Activated gamma-delta T cell treated with Interleukin-2 at 50 U/mL for 16 hours (primary cell): ENCODE measurements around the gene EPB41.
"Not testable (repeated sequence)": the region's sequence is repeated elsewhere in the genome, so short reads cannot be mapped to it uniquely, and the experiment has no call there.

Experiments used
- DNase-seq: peaks from one replicate; pipeline ENCODE4 v3.0.0-alpha.2; 2020

Gene EPB41

GRCh38 chr1:28927648-28928313, 13.4 kb downstream of the EPB41 start:
- DNase-seq: no peak

- DNase-seq: no peak
Measured at GRCh38 chr1:28928314-28928941, 14.1 kb downstream of the EPB41 start.

GRCh38 chr1:28933277-28933676, 18.9 kb downstream of the EPB41 start:
- DNase-seq: no peak

- no peak for DNase-seq
Measured at GRCh38 chr1:28933918-28934317, 19.5 kb downstream of the EPB41 start.

- DNase-seq: no peak
Measured at GRCh38 chr1:28934676-28935075, 20.3 kb downstream of the EPB41 start.

- DNase-seq: no peak
Measured at GRCh38 chr1:28935293-28935692, 20.9 kb downstream of the EPB41 start.

GRCh38 chr1:28936094-28936493, 21.7 kb downstream of the EPB41 start:
- no peak for DNase-seq

GRCh38 chr1:28936528-28936927, 22.2 kb downstream of the EPB41 start:
- no peak for DNase-seq

- not testable (repeated sequence) for DNase-seq
Measured at GRCh38 chr1:28943581-28943980, 29.2 kb downstream of the EPB41 start.

- no peak for DNase-seq
Measured at GRCh38 chr1:28950006-28950405, 35.6 kb downstream of the EPB41 start.

GRCh38 chr1:28950449-28950848, 36.1 kb downstream of the EPB41 start:
- no peak for DNase-seq

- DNase-seq: no peak
Measured at GRCh38 chr1:28954126-28954726, 39.9 kb downstream of the EPB41 start.

- DNase-seq: no peak
Measured at GRCh38 chr1:28956038-28956464, 41.7 kb downstream of the EPB41 start.

- DNase-seq: not testable (repeated sequence)
Measured at GRCh38 chr1:28962114-28962831, 47.9 kb downstream of the EPB41 start.

GRCh38 chr1:28965271-28965870, 51.0 kb downstream of the EPB41 start:
- DNase-seq: no peak

- no peak for DNase-seq
Measured at GRCh38 chr1:28966617-28967016, 52.2 kb downstream of the EPB41 start.

- DNase-seq: no peak
Measured at GRCh38 chr1:28971980-28972771, 57.8 kb downstream of the EPB41 start.

GRCh38 chr1:28973596-28974421, 59.4 kb downstream of the EPB41 start:
- no peak for DNase-seq

- no peak for DNase-seq
Measured at GRCh38 chr1:28974432-28974831, 60.1 kb downstream of the EPB41 start.

GRCh38 chr1:28976248-28976647, 61.9 kb downstream of the EPB41 start:
- no peak for DNase-seq

- DNase-seq: no peak
Measured at GRCh38 chr1:28981210-28981609, 66.8 kb downstream of the EPB41 start.
